GM18870 (cell line): ENCODE results near the gene STXBP1.
"Not testable (repeated sequence)": the region's sequence is repeated elsewhere in the genome, so short reads cannot be mapped to it uniquely, and the experiment has no call there.

ENCODE experiments used
- ATAC-seq: cut with Tn5 transposase; IDR thresholded peaks from one replicate; pipeline ENCODE4 v1.9.1; 2021; ENCODE audit warnings: moderate library complexity; ENCODE audit not compliant: unreplicated experiment

Gene STXBP1

DNA sequence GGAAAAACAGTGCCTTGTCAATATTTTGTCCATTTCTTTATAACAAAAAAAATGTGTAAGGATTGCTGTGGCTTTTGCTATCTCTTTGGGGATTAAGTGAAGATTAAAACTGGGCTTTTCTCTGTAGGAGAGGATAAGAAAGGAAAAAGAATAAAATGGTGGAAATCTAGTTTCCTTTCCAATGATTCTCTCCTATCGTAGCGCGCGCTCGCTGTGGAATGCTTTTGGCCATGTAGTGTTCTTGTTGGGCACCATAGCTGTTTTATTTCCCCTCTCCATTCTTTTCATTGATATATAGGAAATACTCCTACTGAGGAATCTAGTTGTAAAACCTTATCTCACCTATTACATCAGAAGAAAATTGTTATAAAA is 1.5 kb downstream of the STXBP1 start:
- no peak for ATAC-seq

DNA sequence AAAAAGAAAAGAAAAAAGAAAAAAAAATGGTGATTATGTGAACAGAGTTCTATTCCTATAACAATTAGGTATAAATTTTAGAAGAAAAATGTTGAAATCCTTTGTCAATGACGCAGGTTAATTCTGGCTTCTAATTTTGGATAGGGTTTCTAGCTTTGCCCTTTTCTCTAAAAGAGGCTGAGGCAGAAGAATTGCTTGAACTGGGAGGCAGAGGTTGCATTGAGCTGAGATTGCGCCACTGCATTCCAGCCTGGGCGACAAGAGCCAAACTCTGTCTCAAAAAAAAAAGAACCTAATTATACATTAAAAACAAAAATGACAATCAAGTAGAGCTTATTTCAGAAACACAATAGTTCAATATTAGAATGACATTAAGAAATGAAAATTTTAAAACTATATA is 2.9 kb downstream of the STXBP1 start:
- ATAC-seq = no peak

DNA sequence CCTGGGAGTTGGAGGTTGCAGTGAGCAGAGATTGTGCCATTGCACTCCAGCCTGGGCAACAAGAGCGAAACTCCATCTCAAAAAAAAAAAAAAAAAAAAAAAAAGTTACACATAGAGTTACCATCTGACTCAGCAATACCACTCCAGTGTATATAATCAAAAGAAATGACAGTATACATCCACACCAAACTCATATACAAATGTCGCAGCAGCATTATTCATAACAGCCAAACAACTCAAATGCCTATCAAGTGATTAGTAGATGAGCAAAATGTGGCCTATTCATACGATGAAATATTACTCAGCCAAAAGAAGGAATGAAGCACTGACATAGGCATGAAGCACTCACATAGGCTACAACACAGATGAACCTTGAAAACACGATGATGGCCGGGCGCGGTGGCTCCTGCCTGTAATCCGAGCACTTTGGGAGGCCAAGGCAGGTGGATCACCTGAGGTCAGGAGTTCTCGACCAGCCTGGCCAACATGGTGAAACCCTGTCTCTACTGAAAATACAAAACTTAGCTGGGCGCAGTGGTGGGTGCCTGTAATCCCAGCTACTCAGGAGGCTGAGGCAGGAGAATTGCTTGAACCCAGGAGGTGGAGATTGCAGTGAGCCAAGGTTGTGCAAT is 9.4 kb downstream of the STXBP1 start:
- ATAC-seq = not testable (repeated sequence)

DNA sequence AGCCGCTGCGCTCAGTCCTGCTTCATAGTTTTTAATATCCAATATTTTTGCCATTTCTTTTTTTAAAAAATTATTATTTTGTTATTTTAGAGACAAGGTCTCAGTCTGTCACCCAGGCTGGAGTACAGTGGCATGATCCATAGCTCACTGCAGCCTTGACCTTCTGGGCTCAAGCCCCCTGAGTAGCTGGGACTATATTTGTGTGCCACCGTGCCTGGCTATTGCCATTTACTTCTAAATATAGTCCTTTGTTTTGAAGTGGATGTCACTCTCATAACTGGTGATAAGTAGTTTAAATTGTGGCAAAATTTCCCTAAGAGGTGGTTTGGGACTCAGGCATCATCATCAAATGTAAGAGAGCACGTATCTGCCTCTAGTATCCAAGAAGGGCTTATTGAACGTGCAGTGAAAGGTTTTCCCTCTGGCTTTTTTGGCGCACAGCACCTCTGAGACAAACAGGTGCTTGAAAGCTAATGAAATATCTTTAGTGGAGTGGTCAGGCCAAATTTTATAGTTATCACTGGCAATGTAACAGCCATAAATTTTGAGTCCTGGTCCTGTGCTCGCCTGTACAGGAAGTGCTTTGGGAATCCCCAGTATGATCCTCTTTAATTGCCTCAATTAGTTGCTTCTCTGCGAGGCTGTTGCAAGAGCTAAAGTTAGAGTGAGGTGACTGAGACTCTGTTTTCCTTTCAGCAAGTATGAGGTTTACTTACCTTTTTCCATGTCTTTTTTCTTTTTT is 14.8 kb downstream of the STXBP1 start:
- no peak for ATAC-seq

DNA sequence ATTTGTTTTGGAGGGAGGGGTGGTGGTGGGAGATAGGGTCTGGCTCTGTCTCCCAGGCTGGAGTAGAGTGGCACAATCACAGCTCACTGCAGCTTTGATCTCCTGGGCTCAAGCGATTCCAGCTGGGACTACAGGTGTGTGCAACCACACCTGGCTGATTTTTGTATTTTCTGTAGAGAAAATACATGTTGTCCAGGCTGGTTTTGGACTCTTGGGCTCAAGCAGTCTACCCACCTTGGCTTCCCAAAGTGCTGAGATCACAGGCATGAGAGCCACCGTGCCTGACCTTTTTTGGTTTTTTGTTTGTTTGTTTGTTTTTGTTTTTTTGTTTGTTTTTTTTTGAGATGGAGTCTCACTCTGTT is 15.4 kb downstream of the STXBP1 start:
- no peak for ATAC-seq

DNA sequence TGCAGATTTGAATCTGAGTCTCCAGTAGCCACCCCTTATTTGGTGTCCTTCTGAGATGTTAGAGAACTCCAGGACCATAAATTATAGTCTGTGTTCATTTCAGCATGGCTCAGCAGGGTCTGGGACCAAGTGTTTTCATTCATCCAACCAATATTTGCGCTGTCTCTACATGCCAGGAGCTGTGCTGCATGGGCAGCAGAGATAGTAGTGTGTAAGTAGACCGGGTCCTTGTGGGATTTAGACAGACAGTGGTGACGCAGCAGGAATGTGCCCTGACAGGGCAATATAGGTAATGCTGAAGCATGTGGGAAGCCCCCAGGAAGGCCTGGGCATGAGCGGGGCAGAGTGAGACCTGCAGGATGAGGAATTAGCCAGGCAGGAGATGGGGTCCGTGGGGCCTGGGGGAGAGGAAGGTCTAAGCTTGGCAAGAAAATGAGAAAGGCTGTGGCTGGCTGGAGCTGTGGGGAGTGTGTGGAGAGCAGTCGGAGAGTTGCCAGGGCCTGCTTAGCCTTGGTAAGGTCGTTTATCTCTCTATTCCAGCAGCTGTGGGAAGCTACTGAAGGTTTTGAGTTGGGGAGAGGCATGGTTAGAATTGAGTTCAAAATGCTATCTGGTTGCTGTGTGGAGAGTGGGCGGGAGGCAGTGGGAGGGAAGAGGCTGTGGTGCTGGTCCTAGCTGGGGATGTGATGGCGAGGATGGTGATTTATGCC is 16.8 kb downstream of the STXBP1 start:
- ATAC-seq = no peak

DNA sequence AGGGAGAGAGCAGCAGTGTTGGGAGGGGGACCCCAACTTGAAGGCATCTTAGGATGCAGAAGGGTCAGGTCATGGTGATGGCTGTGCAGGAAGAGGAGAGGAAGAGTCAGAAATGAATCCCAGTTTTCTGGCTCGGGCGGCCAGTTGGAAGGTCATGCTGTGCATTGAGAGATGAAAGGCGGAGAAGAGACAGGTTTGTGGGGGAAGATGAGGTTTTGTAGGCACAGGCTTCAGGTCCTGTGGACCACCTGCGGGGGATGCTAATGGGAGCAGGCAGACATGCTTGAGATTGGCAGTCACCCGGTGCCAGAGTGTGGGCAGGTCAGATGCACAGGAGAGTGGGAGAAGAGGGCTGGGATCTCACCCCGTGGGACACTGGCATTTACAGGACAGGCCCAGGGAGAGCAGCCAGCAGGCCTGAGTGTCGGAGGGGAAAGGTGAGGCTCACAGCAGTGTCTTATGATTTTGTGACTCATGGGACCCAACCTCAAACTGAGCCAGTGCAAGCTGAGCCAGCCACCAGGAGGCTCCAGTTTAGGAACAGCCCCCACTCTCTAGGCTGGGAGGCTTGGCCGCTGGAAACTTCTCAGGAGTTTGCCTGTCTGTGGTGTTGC is 17.5 kb downstream of the STXBP1 start:
- no peak for ATAC-seq

DNA sequence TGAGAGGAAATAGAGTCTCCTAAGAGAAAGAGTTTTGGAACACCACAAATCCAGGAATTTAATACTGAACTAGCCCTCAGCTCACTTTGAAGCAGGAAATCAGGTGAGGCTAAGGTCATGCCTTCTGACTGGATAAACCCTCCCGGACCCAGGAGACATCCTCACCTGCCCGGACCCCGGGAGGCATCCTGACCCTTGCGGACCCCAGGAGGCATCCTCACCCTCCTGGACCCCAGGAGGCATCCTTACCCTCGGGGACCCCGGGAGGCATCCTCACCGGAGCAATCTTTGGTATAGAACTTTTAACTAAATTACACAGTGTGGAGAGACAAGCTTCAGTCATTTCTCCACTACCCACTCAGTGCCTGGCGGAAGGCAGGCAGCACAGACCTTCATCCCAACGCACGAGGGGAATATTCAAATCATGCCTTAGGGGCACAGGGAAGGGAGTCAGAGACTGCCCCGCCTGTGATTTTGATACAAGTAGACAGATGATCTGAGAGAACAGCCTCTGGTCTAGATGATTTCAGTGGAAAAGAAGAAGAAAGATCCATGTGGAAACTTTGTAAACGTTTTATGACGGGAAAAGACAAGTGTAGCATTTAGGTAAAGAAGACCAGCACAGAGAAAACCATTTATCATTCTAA is 21.3 kb downstream of the STXBP1 start:
- no peak for ATAC-seq

DNA sequence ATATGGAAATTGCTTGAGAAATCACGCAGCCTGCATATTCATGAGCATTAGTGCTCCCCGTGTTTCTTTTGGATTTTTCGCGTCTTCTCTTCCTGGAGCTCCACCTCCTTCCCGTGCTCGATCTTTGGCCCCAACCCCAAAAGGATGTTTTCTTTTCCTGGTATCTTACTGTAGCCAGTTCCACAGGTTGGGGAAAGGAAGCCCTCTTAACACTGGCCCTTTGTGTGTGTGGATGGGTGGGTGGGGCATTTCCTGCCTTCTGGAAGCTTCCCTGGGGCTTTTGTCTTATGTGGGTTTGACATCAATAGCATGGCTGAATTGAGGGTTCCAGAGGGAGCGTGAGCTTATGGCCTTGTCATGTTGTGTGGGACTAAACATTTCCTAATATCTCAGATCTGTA is 21.9 kb downstream of the STXBP1 start:
- ATAC-seq = no peak

DNA sequence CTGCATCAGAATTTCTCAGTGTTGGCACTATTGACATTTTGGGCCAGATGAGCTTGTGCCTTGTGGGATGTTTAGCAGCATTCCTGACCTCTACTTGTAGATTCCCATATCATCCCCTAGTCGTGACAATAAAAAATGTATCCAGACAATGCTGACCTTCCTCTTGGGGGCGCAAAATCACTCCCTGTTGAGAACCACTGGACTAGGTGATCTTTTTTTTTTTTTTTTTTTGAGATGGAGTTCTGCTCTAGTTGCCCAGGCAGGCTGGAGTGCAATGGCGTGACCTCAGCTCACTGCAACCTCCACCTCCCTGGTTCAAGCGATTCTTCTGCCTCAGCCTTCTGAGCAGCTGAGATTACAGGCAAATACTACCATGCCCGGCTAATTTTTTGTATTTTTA is 22.6 kb downstream of the STXBP1 start:
- no peak for ATAC-seq

DNA sequence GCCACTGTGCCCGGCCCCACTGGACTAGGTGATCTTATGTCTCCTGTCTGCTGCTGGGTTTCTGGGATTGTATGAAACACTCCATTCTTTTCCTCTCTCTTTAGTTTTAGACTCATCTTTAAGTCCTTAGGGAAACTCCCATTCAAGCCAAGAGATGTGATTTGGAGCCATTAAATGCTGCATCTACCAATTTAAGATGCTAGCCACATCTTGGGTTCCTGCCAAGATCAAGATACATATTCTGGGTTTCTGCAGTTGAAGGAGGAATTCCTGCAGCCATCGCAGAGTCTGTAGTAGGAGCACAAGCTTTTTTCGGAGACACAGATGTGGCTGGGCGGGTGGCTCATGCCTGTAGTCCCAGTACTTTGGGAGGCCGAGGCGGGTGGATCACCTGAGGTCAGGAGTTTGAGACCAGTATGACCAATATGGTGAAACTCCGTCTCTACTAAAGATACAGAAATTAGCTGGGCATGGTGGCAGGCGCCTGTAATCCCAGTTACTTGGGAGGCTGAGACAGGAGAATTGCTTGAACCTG is 23.2 kb downstream of the STXBP1 start:
- ATAC-seq = no peak

DNA sequence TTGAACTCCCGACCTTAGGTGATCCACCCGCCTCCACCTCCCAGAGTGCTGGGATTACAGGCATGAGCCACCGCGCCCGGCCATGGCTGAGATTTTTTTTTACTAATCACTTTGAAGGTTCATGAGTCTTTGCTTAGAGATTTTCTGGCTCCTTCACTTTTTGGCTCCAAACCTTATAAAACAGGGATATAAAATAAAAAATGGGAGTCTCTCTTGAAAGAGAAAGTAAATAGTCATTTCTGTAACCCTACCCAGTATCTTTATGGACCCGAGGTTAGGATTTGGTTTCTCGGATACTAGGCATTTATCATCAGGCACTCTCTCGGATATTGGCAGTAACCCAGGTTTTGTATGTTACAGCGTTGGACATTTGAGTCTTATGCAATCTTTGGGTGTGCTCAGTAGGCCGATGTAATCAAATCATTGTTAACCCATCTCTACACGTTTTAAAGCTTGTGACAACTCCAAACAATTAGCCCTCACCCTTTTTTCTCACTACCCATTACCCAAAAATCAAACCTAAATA is 25.3 kb downstream of the STXBP1 start:
- ATAC-seq = no peak

DNA sequence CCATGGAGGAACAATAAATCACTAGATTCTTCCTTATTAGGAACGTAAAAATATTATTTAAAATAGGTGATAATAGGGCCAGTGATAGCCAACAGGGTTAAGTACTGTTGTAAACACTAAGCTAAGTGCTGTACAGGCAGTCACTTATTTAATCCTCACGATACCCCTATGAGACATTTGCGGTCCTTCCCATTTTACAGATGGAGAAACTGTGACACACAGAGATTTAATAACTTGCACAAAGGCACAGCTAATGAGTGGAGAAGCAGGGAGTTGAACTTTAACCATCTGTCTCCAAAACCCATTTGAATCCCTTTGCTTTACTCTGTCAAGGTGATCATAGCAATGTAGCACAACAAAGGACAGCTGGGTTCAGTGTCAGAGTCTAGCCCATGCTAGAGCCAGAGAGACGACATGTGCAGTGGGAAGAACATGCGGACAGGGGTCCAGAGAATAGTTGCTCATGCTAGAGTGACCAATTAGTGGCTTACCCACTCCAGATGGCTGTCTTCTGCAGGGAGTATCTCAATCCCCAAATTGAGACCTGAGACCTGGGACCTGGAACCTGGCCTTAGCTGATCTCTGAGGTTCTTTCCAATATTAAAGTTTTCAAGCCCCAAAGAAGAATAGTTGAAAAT is 28.9 kb downstream of the STXBP1 start:
- no peak for ATAC-seq

DNA sequence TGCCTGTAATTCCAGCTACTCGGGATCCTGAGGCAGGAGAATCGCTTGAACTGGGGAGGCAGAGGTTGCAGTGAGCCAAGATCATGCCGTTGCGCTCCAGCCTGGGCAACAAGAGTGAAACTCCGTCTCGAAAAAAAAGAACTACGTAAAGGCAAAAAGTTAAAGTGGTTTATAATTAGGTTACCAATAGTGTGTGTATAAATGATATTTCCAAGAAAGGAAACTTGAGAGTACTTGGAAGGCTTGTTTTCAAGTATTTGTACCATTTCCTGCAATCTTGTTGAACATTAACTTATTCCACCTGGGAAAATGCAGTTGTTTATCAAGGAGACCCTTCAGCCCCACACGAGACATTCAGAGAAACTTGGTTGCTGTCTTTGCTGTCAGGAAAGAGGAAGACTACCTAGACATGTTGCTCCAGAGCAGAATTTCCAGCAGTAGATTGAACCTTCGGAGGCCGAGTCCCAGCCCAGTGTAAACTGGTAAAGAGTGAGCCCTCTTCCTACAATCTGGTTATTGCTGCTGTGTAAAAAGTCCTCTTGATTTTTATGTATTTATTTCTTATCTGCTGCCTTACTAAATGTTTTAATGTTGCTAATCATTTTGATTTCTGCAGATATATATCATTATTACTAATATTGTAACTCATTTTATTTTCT is 30.1 kb downstream of the STXBP1 start:
- no peak for ATAC-seq

DNA sequence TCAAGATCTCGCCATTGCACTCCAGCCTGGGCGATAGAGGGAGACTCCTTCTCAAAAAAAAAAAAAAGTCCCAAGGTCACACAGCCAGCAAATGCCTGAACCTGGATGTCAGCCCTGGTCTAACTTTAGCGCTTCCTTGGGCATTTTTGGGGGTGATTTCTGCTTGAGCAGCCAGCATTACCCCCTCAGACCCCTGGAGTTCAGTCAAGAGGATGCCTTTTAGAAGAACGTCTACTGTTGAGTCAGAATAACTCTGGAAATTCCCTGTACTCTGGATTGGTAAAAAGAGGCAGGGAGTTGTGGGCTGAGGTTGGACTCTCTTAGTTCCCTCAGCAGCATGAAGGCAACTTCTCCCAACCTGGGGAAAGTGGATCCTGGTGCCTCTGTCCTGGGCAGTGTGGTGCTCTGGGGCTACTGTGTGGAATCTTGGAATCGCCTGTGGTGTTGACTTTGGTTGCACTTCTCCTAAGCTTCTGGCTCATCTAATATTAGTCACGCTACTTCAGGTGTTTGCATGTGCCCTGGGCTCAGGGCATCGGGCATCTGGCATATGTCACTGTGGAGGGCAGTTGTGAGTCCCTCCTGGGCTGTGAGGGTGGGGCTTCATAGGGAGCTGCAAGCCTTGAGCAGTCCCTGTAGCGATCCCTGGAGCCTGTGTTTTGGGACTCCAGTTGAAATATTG is 32.2 kb downstream of the STXBP1 start:
- ATAC-seq = no peak

DNA sequence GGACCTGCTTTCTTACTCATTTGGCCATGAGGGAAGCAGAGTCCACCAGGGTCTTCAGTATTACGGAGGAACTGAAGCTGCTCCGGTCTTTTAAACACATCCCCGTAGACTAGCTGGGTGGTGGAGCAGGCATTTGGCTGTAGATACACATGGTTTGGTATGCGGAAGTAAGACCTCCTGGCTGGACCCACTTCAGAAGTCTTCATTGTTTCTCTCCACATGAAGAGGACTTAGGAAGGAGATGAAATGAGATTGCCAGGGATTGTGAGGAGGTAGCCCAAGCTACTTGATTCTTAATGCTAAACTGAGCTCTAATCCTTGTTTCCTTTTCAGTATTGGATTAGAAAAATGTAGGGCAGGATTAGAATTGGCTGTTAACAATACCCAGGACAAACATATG is 32.9 kb downstream of the STXBP1 start:
- ATAC-seq = no peak

DNA sequence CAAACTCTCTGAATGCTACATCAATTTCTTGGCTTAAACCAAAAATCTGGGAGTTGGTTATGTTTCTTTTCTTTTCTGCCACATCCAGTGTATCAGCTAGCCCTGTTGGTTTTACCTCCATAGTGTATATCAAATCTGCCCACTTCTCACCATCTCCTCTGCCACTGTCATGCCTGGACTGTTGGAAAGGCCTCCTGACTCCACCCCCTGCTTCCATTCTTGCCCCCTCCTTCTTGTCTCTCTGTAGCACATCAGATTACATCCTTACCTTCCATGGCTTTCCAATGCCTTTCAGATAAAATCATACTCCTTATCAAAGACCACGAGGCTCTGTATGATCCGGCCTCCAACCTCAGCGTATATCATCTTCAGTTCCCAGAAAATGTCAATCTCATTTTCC is 35.4 kb downstream of the STXBP1 start:
- ATAC-seq = no peak

DNA sequence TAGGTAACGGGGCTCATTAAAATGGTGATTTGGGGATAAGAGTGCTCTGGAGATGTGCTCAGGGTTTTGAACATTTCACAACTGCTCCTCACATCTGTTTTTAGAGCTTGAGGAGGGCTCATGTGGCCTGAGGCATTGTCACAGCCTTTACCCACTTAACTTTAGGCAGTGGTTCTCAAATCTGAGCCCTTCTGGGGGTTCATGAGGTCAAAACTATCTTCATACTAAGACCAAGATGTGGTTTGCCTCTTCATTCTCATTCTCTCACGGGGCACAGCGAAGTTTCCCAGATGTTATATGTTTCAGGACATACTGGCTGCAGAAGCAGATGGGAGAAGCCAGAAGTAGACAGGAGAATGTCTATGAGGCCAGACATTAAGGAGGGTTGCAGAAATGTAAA is 38.4 kb downstream of the STXBP1 start:
- no peak for ATAC-seq
